SK-N-MC (cell line): ENCODE data around the gene MRPS23.

ENCODE experiments used
- DNase-seq: peaks from one replicate; pipeline ENCODE4 v3.0.0-alpha.2; 2011; ENCODE audit warnings: low read depth, low spot score
- H3K27ac ChIP-seq: fragments of 200-600 bp; sonication (generic); 2 replicates; pipeline ENCODE4 v1.5.1; 2016; ENCODE audit warnings: mixed run types
- H3K36me3 ChIP-seq: fragments of 200-600 bp; sonication (generic); 2 replicates; pipeline ENCODE4 v1.6.1; 2017; ENCODE audit warnings: antibody characterized with exemption, low read length, mixed read lengths; ENCODE audit not compliant: insufficient read depth
- H3K4me3 ChIP-seq: fragments of 200-600 bp; sonication (generic); 2 replicates; pipeline ENCODE4 v1.5.1; 2016
- H3K9ac ChIP-seq: fragments of 200-600 bp; sonication (generic); 2 replicates; pipeline ENCODE4 v1.8.0; 2017; ENCODE audit warnings: mixed run types, mixed read lengths; ENCODE audit not compliant: insufficient read length
- H3K9me3 ChIP-seq: fragments of 200-600 bp; sonication (generic); 2 replicates; pipeline ENCODE4 v1.6.1; 2017; ENCODE audit warnings: low read depth, mild to moderate bottlenecking, antibody characterized with exemption, low read length, moderate library complexity, mixed read lengths
- EZH2 ChIP-seq: fragments of 200-600 bp; sonication (generic); IDR thresholded peaks from one replicate; pipeline ENCODE4 v1.6.1; 2017; ENCODE audit warnings: antibody characterized with exemption
- FOXP2 ChIP-seq: optimal IDR thresholded peaks from 2 replicates; pipeline ENCODE3; 2011; ENCODE audit warnings: mild to moderate bottlenecking, moderate library complexity; ENCODE audit not compliant: insufficient read depth; ENCODE audit errors: extremely low read length, control extremely low read depth
- POLR2AphosphoS5 ChIP-seq: IDR thresholded peaks from 2 replicates; pipeline ENCODE4 v1.6.1; 2012; ENCODE audit warnings: mild to moderate bottlenecking, low read depth, low read length, borderline replicate concordance

Gene MRPS23

GRCh38 chr17:57788725-57789124, 61.1 kb downstream of the MRPS23 start:
- no peaks in the 10 kb centered on the region for H3K9me3 ChIP-seq
- TF ChIP-seq EZH2 (no peak), FOXP2 (no peak), POLR2AphosphoS5 (no peak)
- no peaks in the 10 kb centered on the region for H3K36me3 ChIP-seq
- H3K4me3 ChIP-seq, result no peak overlapping the region
- no peak overlapping the region for H3K27ac ChIP-seq
- H3K9ac ChIP-seq, result no peak overlapping the region
- DNase-seq, result no peak

GRCh38 chr17:57785022-57785421, 64.8 kb downstream of the MRPS23 start:
- DNase-seq, result no peak
- Histone ChIP-seq H3K4me3 (no peak overlapping the region), H3K9me3 (no peaks in the 10 kb centered on the region), H3K27ac (no peak overlapping the region), H3K9ac (no peak overlapping the region), H3K36me3 (no peaks in the 10 kb centered on the region)
- TF ChIP-seq EZH2 (no peak), FOXP2 (no peak), POLR2AphosphoS5 (no peak)
